Uterus (tissue), 2 donors: Measurements from ENCODE around the gene ZDHHC22.

Source experiments
- CTCF ChIP-seq, 4 experiments: fragments of 200-600 bp in 2 of 4; fragments of 450-650 bp in 2 of 4; sonication (generic) in 2 of 4; IDR thresholded peaks; one replicate each; pipeline ENCODE4 v1.5.1; 2016 to 2019; ENCODE audit warnings: antibody characterized with exemption in 4 of 4, mild to moderate bottlenecking in 2 of 4, moderate library complexity in 1 of 4
- POLR2A ChIP-seq, 2 donors: fragments of 450-650 bp; IDR thresholded peaks; one replicate each; pipeline ENCODE4 v1.6.1; 2016; ENCODE audit warnings: antibody characterized with exemption in 2 of 2, mild to moderate bottlenecking in 1 of 2, moderate library complexity in 1 of 2

GRCh38 chr14:77145975-77146740 lies 4.6 kb upstream of the ZDHHC22 start:
- TF ChIP-seq CTCF (IDR thresholded peaks at IDR 0.05), result no peak
- TF ChIP-seq POLR2A (IDR thresholded peaks at IDR 0.05), result no peak
